Esophagus muscularis mucosa (tissue), 4 donors: Measurements from ENCODE around the gene ZXDC.

Experiments used
- EP300 ChIP-seq: sonication (generic); formaldehyde crosslinking; IDR thresholded peaks from one replicate; pipeline ENCODE4 v1.6.1; 2017; ENCODE audit warnings: antibody characterized with exemption
- POLR2A ChIP-seq: fragments of 450-650 bp; IDR thresholded peaks from one replicate; pipeline ENCODE4 v1.6.1; 2017; ENCODE audit warnings: antibody characterized with exemption, moderate library complexity, mild to moderate bottlenecking, low read depth
- POLR2AphosphoS5 ChIP-seq, 2 donors: sonication (generic); formaldehyde crosslinking; IDR thresholded peaks; one replicate each; pipeline ENCODE4 v1.6.1; 2017; ENCODE audit warnings: antibody characterized with exemption in 2 of 2
- TF ChIP-seq, protein P1 (sequence below), 3 experiments: fragments of 200-600 bp in 2 of 3; fragments of 450-650 bp in 1 of 3; sonication (generic) in 2 of 3; IDR thresholded peaks; one replicate each; pipeline ENCODE4 v1.5.1; 2017 to 2019; ENCODE audit warnings: antibody characterized with exemption in 3 of 3, mild to moderate bottlenecking in 2 of 3, moderate library complexity in 1 of 3

- TF ChIP-seq POLR2AphosphoS5 (IDR thresholded peaks at IDR 0.05) (peak; percentile 83 to 97), POLR2A (peak; percentile 54), EP300 (no peak)
- TF ChIP-seq, protein P1, sequence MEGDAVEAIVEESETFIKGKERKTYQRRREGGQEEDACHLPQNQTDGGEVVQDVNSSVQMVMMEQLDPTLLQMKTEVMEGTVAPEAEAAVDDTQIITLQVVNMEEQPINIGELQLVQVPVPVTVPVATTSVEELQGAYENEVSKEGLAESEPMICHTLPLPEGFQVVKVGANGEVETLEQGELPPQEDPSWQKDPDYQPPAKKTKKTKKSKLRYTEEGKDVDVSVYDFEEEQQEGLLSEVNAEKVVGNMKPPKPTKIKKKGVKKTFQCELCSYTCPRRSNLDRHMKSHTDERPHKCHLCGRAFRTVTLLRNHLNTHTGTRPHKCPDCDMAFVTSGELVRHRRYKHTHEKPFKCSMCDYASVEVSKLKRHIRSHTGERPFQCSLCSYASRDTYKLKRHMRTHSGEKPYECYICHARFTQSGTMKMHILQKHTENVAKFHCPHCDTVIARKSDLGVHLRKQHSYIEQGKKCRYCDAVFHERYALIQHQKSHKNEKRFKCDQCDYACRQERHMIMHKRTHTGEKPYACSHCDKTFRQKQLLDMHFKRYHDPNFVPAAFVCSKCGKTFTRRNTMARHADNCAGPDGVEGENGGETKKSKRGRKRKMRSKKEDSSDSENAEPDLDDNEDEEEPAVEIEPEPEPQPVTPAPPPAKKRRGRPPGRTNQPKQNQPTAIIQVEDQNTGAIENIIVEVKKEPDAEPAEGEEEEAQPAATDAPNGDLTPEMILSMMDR (IDR thresholded peaks at IDR 0.05): no peak
Measured at GRCh38 chr3:126476166-126477060, 722 bp upstream of the ZXDC start.
